Measurements from ENCODE around the gene NR0B2.

NR0B2 gene

DNA sequence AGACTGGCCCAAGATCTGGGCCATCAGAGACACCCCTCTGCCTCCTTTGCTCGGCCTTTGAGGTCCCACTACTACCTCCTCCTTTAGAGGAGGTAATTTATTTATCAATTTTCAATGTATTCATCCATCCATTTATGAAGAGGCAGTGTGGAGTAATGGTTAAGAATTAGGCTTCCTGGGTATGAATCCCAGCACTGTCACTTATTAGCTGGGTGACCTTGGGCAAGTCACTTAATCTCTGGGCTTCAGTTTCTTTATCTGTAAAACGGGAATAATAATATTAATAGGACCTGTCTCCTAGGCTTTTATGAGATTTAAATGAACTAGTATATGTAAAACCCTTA, 1.7 kb downstream of the NR0B2 start:
- TF ChIP-seq, protein P1, sequence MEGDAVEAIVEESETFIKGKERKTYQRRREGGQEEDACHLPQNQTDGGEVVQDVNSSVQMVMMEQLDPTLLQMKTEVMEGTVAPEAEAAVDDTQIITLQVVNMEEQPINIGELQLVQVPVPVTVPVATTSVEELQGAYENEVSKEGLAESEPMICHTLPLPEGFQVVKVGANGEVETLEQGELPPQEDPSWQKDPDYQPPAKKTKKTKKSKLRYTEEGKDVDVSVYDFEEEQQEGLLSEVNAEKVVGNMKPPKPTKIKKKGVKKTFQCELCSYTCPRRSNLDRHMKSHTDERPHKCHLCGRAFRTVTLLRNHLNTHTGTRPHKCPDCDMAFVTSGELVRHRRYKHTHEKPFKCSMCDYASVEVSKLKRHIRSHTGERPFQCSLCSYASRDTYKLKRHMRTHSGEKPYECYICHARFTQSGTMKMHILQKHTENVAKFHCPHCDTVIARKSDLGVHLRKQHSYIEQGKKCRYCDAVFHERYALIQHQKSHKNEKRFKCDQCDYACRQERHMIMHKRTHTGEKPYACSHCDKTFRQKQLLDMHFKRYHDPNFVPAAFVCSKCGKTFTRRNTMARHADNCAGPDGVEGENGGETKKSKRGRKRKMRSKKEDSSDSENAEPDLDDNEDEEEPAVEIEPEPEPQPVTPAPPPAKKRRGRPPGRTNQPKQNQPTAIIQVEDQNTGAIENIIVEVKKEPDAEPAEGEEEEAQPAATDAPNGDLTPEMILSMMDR (IDR thresholded peaks at IDR 0.05), result no peak

DNA sequence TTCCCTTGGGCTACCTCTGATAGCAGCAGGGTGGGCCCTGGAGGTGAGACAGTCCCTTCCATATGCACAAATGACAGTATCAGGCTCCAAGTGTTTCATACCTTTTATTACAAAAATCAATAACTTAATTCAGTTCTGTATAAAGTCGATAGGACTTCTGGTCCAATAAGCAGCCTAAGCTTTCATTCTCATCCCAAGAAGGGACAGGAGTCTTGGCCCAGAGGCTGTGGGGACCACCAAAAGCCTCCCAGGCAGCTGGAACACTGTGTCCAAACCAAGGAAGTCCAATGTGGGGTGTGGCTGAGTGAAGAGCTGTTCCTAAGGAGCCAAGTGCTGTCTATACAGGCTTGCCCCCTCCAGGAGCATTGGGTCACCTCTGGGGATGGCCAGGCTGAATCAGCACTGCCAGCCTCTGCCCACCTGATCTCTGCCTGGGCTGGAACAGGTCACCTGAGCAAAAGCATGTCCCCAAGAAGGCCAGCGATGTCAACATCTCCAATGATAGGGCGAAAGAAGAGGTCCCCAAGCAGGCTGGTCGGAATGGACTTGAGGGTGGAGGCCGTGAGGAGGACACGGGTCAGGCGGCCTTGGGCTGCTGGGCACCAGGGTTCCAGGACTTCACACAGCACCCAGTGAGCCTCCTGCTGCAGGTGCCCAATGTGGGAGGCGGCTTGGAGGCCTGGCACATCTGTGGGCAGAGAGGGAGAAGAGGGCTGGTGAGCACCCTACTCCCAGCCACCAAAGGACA, 2.2 kb downstream of the NR0B2 start:
- TF ChIP-seq, protein P1 (IDR thresholded peaks at IDR 0.05), result no peak

DNA sequence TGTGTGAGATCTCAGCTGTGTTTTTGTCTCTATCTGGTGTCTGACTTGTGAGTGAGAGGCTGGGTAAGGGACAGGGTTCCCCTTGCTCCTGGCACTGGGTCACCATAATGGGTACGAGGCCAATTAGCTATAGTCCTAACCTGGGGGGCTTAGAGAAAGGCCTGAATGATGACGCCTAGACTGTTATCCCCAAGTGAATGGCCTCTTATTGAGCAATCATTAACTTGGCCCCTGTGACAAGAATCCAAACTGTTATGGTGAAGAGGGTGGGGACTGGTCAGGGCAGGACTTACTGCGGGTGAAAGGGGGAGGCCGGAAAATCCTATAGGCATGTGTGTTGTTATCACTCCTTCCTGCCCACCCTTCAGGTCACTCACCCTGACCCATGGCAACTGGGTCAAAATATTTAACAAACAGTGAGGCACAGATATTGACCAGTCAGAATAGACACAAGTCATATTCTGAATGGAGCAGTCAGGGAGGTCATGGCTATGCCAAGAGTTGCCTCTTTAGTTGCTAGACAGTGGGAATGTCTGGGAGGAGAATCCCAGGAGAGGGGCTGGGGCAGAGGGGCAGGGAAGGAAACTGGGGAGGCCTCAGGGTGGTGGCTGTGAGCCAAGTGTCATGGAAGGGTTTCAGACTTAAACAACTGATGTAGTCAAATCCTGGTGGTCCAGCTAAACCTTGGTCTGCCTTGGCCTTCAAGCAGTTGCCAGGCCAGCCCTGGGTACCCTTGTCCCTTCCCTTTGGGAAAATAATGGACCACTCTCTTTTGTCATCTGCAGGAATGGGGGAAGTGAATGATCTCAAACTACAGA, 3.2 kb downstream of the NR0B2 start:
- TF ChIP-seq, protein P1 (IDR thresholded peaks at IDR 0.05), result no peak

DNA sequence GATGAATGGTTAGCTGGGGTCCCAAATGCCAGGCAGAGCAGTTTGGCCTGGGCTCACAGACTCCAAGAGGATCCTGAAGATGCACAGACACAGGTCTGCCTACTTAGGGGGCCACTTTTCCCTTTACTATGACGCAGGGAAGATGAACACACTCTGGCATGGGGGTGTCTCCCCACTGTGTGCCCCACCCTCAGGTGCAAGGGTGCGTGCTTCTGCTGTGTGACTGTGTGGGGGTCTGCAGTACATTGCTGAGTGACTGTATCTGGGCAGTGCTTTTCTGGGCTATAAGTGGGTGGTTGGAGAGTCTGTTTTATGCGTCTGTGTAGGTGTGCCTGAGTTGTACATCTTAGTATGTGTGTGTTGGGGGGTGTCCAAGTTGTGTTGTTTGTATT, 3.8 kb downstream of the NR0B2 start:
- TF ChIP-seq, protein P1 (IDR thresholded peaks at IDR 0.05), result no peak

DNA sequence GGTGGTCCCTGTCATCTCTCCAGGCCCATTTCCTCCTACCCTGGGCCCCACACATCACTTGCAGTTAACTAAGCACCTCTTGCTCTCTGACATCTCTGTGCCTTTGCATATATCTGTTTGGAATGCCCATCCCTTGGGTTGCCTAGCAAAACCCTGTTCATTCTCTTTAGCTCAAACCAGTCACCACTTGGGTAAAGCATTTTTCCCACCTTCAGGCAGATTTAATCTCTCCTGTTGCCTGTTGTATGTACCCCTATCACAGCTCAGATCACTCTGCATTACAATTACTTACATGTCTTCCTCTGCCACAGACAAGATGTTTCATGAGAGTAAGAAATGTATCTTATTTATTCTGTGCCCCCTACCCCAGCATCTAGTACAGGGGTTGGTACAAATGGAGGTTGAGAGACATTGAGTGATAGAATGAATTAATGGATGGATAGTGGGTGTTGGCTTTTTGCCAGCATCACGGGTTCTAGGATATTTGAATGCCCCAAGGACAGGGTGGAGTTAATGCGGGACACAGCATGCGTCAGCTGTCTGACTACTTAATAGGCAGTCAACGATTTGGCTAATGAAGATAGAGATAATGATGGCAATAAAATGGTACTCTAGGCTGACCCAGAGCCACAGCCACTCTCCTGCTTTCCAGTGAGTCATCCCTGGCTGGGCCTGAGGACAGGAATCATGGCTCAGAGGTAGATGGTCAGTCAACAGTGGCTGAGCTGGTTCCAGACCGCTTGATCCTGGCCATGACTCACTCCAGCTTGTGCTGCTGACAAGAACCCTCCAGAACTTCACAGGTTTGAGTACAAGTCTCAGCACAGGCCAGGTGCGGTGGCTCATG, 6.5 kb downstream of the NR0B2 start:
- TF ChIP-seq, protein P1 (IDR thresholded peaks at IDR 0.05), result no peak

DNA sequence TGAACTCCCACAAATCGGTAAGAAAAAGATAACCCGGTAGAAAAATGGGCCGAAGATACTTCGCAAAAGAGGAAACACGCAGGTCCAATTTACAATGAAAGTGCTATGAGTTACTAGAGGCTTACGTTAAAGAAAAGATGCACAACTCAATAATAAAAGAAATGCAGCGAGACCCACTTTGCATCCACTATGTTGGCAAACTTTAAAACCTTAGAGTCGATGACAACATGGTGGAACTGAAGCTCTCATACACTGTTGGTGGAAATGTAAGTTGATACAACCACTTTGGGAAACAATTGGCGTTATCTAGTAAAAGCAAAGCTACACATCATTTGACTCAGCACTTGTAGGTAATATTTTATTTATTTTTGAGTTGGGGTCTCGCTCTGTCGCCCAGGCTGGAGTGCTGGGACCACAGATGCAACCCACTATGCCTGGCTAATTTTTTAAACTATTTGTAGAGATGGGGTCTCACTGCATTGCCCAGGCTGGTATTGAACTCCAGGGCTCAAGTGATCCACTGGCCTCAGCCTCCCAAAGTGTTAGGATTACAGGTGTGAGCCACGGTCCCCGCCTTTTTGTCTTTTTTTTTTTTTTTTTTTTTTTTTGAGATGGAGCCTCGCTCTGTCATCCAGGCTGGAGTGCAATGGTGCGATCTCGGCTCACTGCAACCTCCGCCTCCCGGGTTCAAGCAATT, 12.8 kb downstream of the NR0B2 start:
- TF ChIP-seq, protein P1 (IDR thresholded peaks at IDR 0.05), result no peak
